Activated CD8-positive, alpha-beta memory T cell treated with anti-CD3 and anti-CD28 coated beads, Interleukin-2, amount 50 U/mL, for 1 hour (primary cell): ENCODE data around the gene MAML2.

Experiments
- DNase-seq: peaks from one replicate; pipeline ENCODE4 v3.0.0-alpha.2; 2020; ENCODE audit errors: extremely low read depth

Gene MAML2

GRCh38 chr11:96318399-96318798 lies 24.6 kb downstream of the MAML2 start:
- no peak for DNase-seq

GRCh38 chr11:96317985-96318384 lies 25.0 kb downstream of the MAML2 start:
- DNase-seq = no peak

GRCh38 chr11:96317571-96317970 lies 25.4 kb downstream of the MAML2 start:
- no peak for DNase-seq

GRCh38 chr11:96316869-96317268 lies 26.1 kb downstream of the MAML2 start:
- DNase-seq = no peak

- no peak for DNase-seq
Measured at GRCh38 chr11:96315476-96315875, 27.5 kb downstream of the MAML2 start.

GRCh38 chr11:96314326-96315020 lies 28.5 kb downstream of the MAML2 start:
- no peak for DNase-seq

- DNase-seq = no peak
Measured at GRCh38 chr11:96313163-96313562, 29.8 kb downstream of the MAML2 start.

GRCh38 chr11:96311120-96311568 lies 31.9 kb downstream of the MAML2 start:
- no peak for DNase-seq

GRCh38 chr11:96310236-96310635 lies 32.8 kb downstream of the MAML2 start:
- DNase-seq = no peak

- no peak for DNase-seq
Measured at GRCh38 chr11:96309643-96310017, 33.4 kb downstream of the MAML2 start.

- no peak for DNase-seq
Measured at GRCh38 chr11:96309016-96309642, 33.9 kb downstream of the MAML2 start.

GRCh38 chr11:96307776-96308140 lies 35.2 kb downstream of the MAML2 start:
- DNase-seq = no peak

GRCh38 chr11:96306933-96307775 lies 35.8 kb downstream of the MAML2 start:
- DNase-seq = no peak

- no peak for DNase-seq
Measured at GRCh38 chr11:96306600-96306932, 36.4 kb downstream of the MAML2 start.

- DNase-seq = no peak
Measured at GRCh38 chr11:96306071-96306470, 36.9 kb downstream of the MAML2 start.

GRCh38 chr11:96303980-96304379 lies 39.0 kb downstream of the MAML2 start:
- no peak for DNase-seq

- no peak for DNase-seq
Measured at GRCh38 chr11:96303064-96303463, 39.9 kb downstream of the MAML2 start.

GRCh38 chr11:96301818-96302217 lies 41.2 kb downstream of the MAML2 start:
- DNase-seq = no peak

GRCh38 chr11:96299155-96299888 lies 43.7 kb downstream of the MAML2 start:
- DNase-seq = no peak

GRCh38 chr11:96295369-96295768 lies 47.6 kb downstream of the MAML2 start:
- no peak for DNase-seq

- no peak for DNase-seq
Measured at GRCh38 chr11:96294289-96294688, 48.7 kb downstream of the MAML2 start.

GRCh38 chr11:96293598-96294021 lies 49.4 kb downstream of the MAML2 start:
- no peak for DNase-seq
